Stimulated activated naive B cell treated with anti-CD40 and anti-IgM and Interleukin-4, amounts not matched to agents 10 μg/mL and 1 μg/mL and 100 μg/mL, for 72 hours (primary cell): ENCODE results near the gene CEP135.
A peak's percentile ranks its signal among the peaks of the same experiment; 100 is the strongest.
"Not testable (repeated sequence)": the region's sequence is repeated elsewhere in the genome, so short reads cannot be mapped to it uniquely, and the experiment has no call there.

Source experiments
- ATAC-seq, 2 donors: fragments of 150-1000 bp; cut with Tn5 transposase; replicated peaks; 2 replicates each; pipeline ENCODE4 v1.10.0; 2021; ENCODE audit warnings: moderate library complexity in 1 of 2
- DNase-seq: peaks from one replicate; pipeline ENCODE4 v3.0.0; 2021
- H3K27ac Mint-ChIP-seq: one replicate; pipeline ENCODE4 v1.8.0; 2022; ENCODE audit warnings: mild to moderate bottlenecking, mixed read lengths
- H3K27me3 Mint-ChIP-seq, 2 donors: one replicate each; pipeline ENCODE4 v1.8.0; 2022; ENCODE audit warnings: mixed read lengths in 2 of 2
- H3K36me3 Mint-ChIP-seq, 2 donors: one replicate each; pipeline ENCODE4 v1.8.0; 2022; ENCODE audit warnings: mixed read lengths in 2 of 2, mild to moderate bottlenecking in 1 of 2
- H3K4me1 Mint-ChIP-seq, 2 donors: one replicate each; pipeline ENCODE4 v1.8.0; 2022; ENCODE audit warnings: mixed read lengths in 2 of 2, mild to moderate bottlenecking in 1 of 2
- H3K4me3 Mint-ChIP-seq, 2 donors: one replicate each; pipeline ENCODE4 v1.8.0; 2022; ENCODE audit warnings: mild to moderate bottlenecking in 2 of 2, mixed read lengths in 2 of 2, moderate library complexity in 1 of 2
- H3K9me3 Mint-ChIP-seq, 2 donors: one replicate each; pipeline ENCODE4 v1.8.0; 2022; ENCODE audit warnings: mixed read lengths in 2 of 2, mild to moderate bottlenecking in 1 of 2

CEP135 gene

GRCh38 chr4:55964046-55964445, 15.3 kb downstream of the CEP135 start:
- no peak for ATAC-seq
- H3K27ac Mint-ChIP-seq, result no peak overlapping the region
- no peak overlapping the region for H3K4me3 Mint-ChIP-seq
- no peak for DNase-seq
- peaks cover 29 to 48% of the 10 kb centered on the region in 2 donors for H3K36me3 Mint-ChIP-seq
- peaks cover 0 to 1% of the 10 kb centered on the region in 2 donors for H3K9me3 Mint-ChIP-seq
- H3K27me3 Mint-ChIP-seq, result no peaks in the 10 kb centered on the region
- peaks cover 6 to 8% of the 10 kb centered on the region in 2 donors for H3K4me1 Mint-ChIP-seq

DNA sequence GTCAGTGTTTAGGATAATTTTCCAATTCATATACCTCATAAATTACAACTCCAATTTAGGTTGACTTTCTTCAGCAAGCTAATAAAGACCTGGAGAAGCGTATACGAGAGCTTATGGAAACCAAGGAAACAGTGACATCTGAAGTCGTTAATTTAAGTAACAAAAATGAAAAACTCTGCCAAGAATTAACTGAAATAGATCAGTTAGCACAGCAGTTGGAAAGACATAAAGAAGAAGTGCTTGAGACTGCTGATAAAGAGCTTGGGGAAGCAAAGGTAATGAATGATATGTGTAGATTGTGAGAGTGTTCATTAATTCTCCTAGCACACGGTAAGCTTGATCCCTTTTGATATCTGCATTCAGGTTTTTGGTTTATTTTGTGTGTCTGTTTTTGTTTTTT, 16.8 kb downstream of the CEP135 start:
- Mint-ChIP-seq H3K9me3 (peaks cover 0 to 1% of the 10 kb centered on the region in 2 donors), H3K27ac (no peak overlapping the region), H3K4me3 (no peak overlapping the region), H3K36me3 (peaks cover 30 to 46% of the 10 kb centered on the region in 2 donors), H3K4me1 (peaks cover 6 to 8% of the 10 kb centered on the region in 2 donors), H3K27me3 (no peaks in the 10 kb centered on the region)
- DNase-seq, result no peak
- no peak for ATAC-seq

- not testable (repeated sequence) for H3K9me3 Mint-ChIP-seq, H3K27me3 Mint-ChIP-seq, H3K27ac Mint-ChIP-seq, DNase-seq, ATAC-seq, H3K4me3 Mint-ChIP-seq, H3K4me1 Mint-ChIP-seq
- H3K36me3 Mint-ChIP-seq, result peaks cover 30 to 45% of the 10 kb centered on the region in 2 donors
Measured at GRCh38 chr4:55966324-55966723, 17.6 kb downstream of the CEP135 start.

DNA sequence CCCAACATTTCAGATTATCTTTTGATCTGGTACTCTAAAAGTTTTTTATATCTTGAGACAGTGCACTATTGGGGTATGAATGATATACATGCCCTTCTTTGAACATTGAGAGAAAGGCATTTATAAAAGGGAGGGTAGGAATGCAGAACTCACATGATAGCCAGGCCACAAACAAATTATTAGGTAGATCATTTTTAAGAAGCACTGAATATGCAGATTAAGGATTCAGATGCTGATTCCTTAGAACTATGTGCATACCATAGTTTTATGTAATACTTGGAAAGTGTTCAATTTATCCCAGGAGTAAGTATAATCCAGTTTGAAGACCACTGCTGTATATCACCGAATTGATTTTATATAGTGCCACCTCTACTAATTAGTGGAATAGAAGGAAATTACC, 18.6 kb downstream of the CEP135 start:
- DNase-seq (no peak), ATAC-seq (no peak)
- Mint-ChIP-seq H3K27ac (no peak overlapping the region), H3K36me3 (peaks cover 28 to 39% of the 10 kb centered on the region in 2 donors), H3K9me3 (no peaks in the 10 kb centered on the region), H3K4me1 (peaks cover 3 to 7% of the 10 kb centered on the region in 2 donors), H3K27me3 (no peaks in the 10 kb centered on the region), H3K4me3 (no peak overlapping the region)

- DNase-seq (no peak), ATAC-seq (no peak)
- no peak overlapping the region for H3K27ac Mint-ChIP-seq
- H3K36me3 Mint-ChIP-seq, result peaks cover 24 to 42% of the 10 kb centered on the region in 2 donors
- H3K9me3 Mint-ChIP-seq, result no peaks in the 10 kb centered on the region
- H3K27me3 Mint-ChIP-seq, result no peaks in the 10 kb centered on the region
- no peak overlapping the region for H3K4me3 Mint-ChIP-seq
- H3K4me1 Mint-ChIP-seq, result no peaks in the 10 kb centered on the region
Measured at GRCh38 chr4:55973650-55974049, 24.9 kb downstream of the CEP135 start.

DNA sequence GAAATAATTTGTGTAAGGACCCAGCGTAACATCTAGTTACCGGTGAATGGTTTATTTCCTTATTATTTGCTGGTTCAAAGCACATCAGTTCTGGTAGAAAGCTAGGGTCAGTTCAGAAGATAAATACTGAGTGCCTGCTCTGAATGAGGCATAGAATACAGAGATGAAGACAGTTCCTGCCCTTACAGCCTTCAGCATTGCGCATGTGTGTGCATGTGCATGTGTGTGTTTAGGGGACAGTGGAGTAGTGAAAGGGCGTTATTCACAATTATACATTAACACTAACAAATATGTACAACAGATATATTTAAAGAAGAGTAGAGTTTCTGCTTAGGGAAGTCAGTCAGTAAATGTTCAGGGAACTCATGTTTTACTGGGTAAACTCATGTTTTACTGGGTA, 29.1 kb downstream of the CEP135 start:
- H3K27ac Mint-ChIP-seq, result no peak overlapping the region
- H3K9me3 Mint-ChIP-seq, result no peaks in the 10 kb centered on the region
- no peak for DNase-seq
- H3K4me1 Mint-ChIP-seq, result peaks cover 20 to 25% of the 10 kb centered on the region in 2 donors
- H3K4me3 Mint-ChIP-seq, result no peak overlapping the region
- no peak for ATAC-seq
- H3K27me3 Mint-ChIP-seq, result no peaks in the 10 kb centered on the region
- peaks cover 22 to 54% of the 10 kb centered on the region in 2 donors for H3K36me3 Mint-ChIP-seq

- DNase-seq (no peak), ATAC-seq (peak in 1 of 2 donors; percentile 57)
- H3K36me3 Mint-ChIP-seq, result peaks cover 32 to 59% of the 10 kb centered on the region in 2 donors
- H3K4me1 Mint-ChIP-seq, result peaks cover 22 to 25% of the 10 kb centered on the region in 2 donors
- no peaks in the 10 kb centered on the region for H3K9me3 Mint-ChIP-seq
- no peak overlapping the region for H3K4me3 Mint-ChIP-seq
- H3K27me3 Mint-ChIP-seq, result no peaks in the 10 kb centered on the region
- peak overlapping the region; percentile 84 for H3K27ac Mint-ChIP-seq
Measured at GRCh38 chr4:55979562-55979961, 30.8 kb downstream of the CEP135 start.

- ATAC-seq (peak; percentile 71 to 94), DNase-seq (peak; percentile 6)
- H3K4me1 Mint-ChIP-seq, result peaks cover 22 to 25% of the 10 kb centered on the region in 2 donors
- H3K27me3 Mint-ChIP-seq, result no peaks in the 10 kb centered on the region
- peak overlapping the region; percentile 53 to 70 for H3K4me3 Mint-ChIP-seq
- H3K36me3 Mint-ChIP-seq, result peaks cover 28 to 58% of the 10 kb centered on the region in 2 donors
- peak overlapping the region; percentile 89 for H3K27ac Mint-ChIP-seq
- no peaks in the 10 kb centered on the region for H3K9me3 Mint-ChIP-seq
Measured at GRCh38 chr4:55980725-55981124, 32.0 kb downstream of the CEP135 start.

DNA sequence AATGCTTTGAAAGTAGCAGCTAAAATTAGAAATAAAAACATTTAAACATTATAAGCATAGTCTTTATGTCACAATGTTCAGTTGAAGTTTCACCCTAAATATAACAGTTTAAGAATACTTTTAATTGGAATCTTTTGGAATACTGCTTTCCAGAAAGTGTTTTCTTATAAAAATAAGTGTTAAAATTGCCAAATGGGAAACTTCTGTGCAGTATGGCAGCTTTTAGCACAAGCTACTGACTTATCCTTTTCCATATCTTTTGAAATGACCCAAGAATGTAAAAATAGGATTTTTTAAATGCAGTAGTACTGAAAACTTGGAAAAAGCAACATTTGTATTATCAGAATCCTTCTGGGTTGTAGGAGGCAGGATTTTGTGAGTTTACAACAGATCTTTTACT, 34.2 kb downstream of the CEP135 start:
- H3K27me3 Mint-ChIP-seq, result no peaks in the 10 kb centered on the region
- ATAC-seq, result no peak
- H3K27ac Mint-ChIP-seq, result no peak overlapping the region
- H3K36me3 Mint-ChIP-seq, result peaks cover 27 to 57% of the 10 kb centered on the region in 2 donors
- H3K4me1 Mint-ChIP-seq, result peaks cover 22 to 25% of the 10 kb centered on the region in 2 donors
- no peaks in the 10 kb centered on the region for H3K9me3 Mint-ChIP-seq
- H3K4me3 Mint-ChIP-seq, result no peak overlapping the region
- no peak for DNase-seq

DNA sequence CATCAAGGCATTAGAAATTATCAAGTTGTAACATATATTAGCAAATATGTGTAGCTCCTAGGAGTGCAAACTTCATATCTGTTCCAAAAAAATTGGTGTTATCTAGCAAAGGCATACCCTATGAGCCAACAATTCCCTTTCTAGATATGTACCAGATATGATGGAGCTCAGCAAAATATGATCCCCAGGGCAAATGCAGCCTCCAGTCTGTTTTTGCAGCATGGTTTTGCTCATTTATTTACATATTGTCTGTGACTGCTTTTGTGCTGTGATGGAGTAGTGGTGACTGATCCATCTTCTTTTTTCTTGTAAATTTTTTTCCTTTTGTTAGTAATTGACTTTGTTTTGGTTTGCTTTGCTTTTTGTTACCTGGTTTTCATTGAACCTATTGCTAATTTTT, 41.0 kb downstream of the CEP135 start:
- Mint-ChIP-seq H3K27me3 (no peaks in the 10 kb centered on the region), H3K9me3 (no peaks in the 10 kb centered on the region), H3K36me3 (peaks cover 24 to 52% of the 10 kb centered on the region in 2 donors), H3K4me1 (peaks cover 16 to 33% of the 10 kb centered on the region in 2 donors), H3K27ac (no peak overlapping the region), H3K4me3 (no peak overlapping the region)
- DNase-seq (no peak), ATAC-seq (no peak)

GRCh38 chr4:55993994-55994663, 45.4 kb downstream of the CEP135 start:
- ATAC-seq (peak; percentile 96), DNase-seq (no peak)
- Mint-ChIP-seq H3K4me1 (peaks cover 18 to 33% of the 10 kb centered on the region in 2 donors), H3K4me3 (peak overlapping the region in 1 of 2 donors; percentile 25), H3K36me3 (peaks cover 29 to 64% of the 10 kb centered on the region in 2 donors), H3K27me3 (no peaks in the 10 kb centered on the region), H3K9me3 (no peaks in the 10 kb centered on the region), H3K27ac (peak overlapping the region; percentile 75)

DNA sequence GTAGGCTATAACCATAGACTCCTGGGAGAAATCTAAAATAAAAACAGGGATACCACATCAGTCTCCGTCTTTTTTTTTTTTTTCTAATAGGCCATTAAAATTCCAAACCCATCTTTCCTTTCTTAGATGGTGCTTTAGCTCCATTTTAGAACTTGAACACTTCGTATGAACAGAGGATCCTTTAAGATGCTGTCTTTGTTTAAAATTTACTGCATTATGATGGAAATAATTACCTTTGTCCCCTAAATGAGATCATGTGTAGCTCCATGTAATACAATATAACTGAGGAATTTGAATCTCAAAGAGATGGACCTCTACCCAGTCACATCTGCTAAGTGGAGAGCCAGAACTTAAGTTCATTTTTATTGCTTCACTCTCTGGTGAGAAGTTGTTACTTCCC, 47.9 kb downstream of the CEP135 start:
- H3K36me3 Mint-ChIP-seq, result peaks cover 43 to 77% of the 10 kb centered on the region in 2 donors
- no peak overlapping the region for H3K4me3 Mint-ChIP-seq
- ATAC-seq, result no peak
- peaks cover 18 to 40% of the 10 kb centered on the region in 2 donors for H3K4me1 Mint-ChIP-seq
- DNase-seq, result no peak
- no peak overlapping the region for H3K27ac Mint-ChIP-seq
- H3K9me3 Mint-ChIP-seq, result peaks cover 0 to 2% of the 10 kb centered on the region in 2 donors
- H3K27me3 Mint-ChIP-seq, result no peaks in the 10 kb centered on the region

DNA sequence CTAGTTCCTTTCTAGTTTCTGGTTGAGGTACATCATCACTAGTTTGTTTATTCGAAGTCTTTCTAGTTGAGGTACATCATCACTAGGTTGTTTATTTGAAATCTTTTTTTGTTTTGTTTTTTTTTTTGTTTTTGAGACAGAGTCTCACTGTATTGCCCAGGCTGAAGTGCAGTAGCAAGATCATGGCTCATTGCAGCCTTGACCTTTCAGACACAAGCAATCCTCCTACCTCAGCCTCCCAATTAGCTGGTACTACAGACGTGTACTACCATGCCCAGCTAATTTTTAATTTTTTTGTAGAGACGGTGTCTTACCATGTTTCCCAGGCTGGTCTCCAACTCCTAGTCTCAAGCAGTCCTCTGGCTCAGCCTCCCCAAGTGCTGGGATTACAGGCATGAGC, 54.9 kb downstream of the CEP135 start:
- Mint-ChIP-seq H3K4me3 (no peak overlapping the region), H3K4me1 (peaks cover 8 to 41% of the 10 kb centered on the region in 2 donors), H3K27ac (no peak overlapping the region), H3K27me3 (no peaks in the 10 kb centered on the region), H3K36me3 (peaks cover 74 to 85% of the 10 kb centered on the region in 2 donors), H3K9me3 (peaks cover 0 to 3% of the 10 kb centered on the region in 2 donors)
- DNase-seq, result no peak
- no peak for ATAC-seq

DNA sequence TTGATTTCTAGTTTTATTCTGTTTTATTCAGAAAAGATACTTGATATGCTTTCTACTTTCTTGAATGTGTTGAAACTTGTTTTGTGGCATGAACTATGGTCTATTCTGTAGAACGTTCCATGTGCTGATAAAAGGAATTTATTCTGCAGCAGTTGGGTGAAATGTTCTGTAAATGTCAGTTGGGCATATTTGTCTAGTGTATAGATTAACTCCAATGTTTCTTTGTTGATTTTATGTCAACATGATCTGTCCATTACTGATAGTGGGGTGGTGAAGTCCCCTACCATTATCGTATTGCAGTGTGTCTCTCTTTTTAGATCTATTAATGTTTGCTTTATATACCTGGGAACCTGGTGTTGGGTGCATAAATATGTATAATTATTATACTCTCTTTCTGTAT, 55.5 kb downstream of the CEP135 start:
- no peak for ATAC-seq

GRCh38 chr4:56007154-56007553, 58.4 kb downstream of the CEP135 start:
- ATAC-seq, result no peak
- no peaks in the 10 kb centered on the region for H3K27me3 Mint-ChIP-seq

More for the DNA sequence above, 55.5 kb downstream of the CEP135 start:
- peaks cover 6 to 41% of the 10 kb centered on the region in 2 donors for H3K4me1 Mint-ChIP-seq
- no peaks in the 10 kb centered on the region for H3K27me3 Mint-ChIP-seq
- peaks cover 0 to 3% of the 10 kb centered on the region in 2 donors for H3K9me3 Mint-ChIP-seq
- no peak for DNase-seq
- no peak overlapping the region for H3K4me3 Mint-ChIP-seq
- H3K27ac Mint-ChIP-seq, result no peak overlapping the region
- peaks cover 77 to 87% of the 10 kb centered on the region in 2 donors for H3K36me3 Mint-ChIP-seq

More at GRCh38 chr4:56007154-56007553, 58.4 kb downstream of the CEP135 start:
- no peak for DNase-seq
- no peak overlapping the region for H3K27ac Mint-ChIP-seq
- H3K9me3 Mint-ChIP-seq, result peaks cover 0 to 1% of the 10 kb centered on the region in 2 donors
- H3K4me3 Mint-ChIP-seq, result no peak overlapping the region
- peaks cover 61 to 77% of the 10 kb centered on the region in 2 donors for H3K36me3 Mint-ChIP-seq
- peaks cover 6 to 25% of the 10 kb centered on the region in 2 donors for H3K4me1 Mint-ChIP-seq
